Amygdala (tissue), 56 donors: ENCODE data around the gene TSPAN2.

Source experiments
- DNase-seq, 56 donors: peaks; one replicate each; lab custom pipeline; 2025; lab: John Stamatoyannopoulos, UW

Gene TSPAN2

DNA sequence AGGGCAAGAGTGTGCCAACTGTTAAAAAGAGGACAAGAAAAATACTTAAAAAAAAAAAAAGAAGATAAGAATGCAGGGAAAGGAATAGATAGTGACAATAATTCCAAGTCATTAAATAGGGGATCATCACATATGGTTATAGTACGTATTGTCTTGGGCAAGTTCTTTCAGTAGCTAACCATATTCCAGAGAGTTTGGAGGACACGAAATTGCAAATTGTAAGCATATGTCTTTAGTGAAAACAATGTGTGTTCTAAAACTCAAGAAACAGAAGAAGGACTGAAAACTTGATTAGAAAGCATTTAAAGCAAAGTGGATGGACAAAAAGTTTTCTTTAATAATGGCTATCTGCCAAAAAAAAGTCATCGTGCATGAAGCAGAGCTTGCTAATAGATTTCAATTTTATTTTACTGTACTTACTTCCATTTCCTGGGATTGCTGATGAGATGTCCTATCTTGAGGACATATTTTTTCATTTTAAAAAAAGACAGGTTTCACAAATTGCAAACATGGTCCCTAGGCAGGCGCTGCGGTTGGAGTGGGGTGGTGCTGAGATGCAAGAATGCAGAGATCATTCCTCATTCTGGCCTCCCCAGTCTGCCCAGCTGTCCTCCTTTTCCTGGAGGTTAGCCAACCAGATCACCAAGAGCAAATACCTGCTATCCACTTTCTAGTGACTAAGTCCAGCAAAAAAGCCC is 11.9 kb downstream of the TSPAN2 start:
- no peak for DNase-seq

DNA sequence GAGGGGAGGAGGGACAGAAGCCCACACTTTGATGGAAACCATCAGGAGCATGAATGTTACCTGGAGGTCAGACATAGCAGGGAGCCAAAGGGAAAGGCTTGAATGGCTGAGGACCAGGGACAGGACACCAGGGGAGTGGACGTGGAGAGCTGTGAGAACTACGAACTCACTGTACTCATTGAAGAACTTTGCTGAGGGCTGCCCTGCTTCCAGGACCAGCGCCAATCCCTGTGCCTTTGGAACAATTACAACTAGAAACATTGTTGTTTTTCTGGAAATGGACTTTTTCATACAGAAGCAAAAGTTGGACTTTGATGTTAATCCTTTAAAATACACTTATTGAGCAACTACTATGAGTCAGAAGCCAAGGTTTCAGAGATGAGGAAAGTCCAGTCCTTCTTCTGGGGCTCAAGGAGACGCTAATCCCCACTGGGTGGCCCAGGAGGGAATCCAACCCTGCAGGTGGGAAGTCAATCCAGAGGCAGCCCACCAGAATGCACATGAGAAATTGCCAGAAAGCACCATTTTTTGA is 12.9 kb downstream of the TSPAN2 start:
- DNase-seq = no peak

DNA sequence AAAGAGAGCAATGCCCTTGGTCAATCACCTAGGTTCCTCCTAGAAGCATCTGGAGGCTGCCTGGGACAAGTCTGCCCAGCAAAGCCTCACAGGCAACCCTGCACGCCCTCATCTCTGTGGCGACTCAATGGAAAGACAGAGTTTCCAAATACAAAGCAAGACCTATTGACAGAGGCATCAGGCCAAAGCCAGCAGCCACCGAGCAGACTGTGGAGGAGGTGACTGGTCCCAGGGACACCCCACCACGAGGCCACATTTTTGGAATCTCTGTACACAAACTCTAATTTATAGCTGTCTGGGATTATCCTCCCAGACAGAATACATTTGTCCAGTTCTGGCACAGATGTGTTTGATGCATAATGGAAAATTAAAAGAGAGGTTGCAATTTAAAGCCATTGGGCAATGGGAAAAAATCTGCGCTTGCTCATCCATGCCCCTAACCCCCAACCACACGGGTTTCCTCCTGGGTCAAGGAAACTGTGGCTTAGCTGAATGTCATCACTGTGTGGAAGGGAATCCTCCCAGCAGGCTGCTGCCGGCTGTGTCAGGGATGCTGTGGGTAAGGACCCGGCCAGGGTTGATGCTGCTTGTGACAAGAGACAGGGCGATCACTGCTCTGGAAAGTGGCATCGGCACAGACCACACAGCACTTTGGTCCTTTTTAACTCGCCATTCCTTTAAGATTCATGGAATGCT is 14.3 kb downstream of the TSPAN2 start:
- DNase-seq = no peak

DNA sequence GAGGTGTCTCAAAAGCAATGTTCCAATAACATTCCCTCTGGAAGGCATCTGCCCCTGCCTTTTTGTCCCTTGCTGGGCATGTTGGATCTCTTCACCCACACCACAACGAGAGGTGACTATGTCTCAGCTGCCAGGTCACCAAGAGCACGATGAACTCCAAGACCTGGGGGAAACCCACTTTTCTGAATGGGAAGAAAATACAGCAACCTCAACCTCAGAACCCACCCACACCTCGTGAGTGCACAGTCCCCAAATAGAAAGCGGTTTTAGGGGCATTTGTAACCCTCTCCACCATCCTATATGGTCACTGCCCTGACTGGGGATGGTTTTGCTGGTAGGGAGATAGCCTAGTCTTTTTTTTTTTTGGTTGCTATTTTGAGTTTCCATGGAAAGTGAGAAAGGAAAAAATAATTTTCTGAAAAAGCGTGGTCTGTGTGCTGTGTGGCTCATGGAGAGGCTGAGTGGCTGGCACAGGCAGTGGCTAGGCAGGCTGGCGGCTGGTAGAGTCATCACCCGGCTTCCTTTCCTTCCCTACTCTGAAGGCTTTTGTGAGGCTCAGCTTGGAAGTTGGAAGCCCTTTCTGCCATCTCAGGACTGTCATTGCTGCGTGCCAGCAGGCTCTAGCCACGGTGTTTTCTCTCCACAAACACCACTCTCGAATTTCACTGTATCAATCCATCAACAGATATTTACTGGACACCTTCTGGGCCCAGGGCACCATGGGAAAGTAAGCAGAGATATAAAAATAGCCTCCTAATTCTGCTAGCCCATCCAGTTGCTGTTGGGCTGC is 15.8 kb downstream of the TSPAN2 start:
- no peak for DNase-seq

DNA sequence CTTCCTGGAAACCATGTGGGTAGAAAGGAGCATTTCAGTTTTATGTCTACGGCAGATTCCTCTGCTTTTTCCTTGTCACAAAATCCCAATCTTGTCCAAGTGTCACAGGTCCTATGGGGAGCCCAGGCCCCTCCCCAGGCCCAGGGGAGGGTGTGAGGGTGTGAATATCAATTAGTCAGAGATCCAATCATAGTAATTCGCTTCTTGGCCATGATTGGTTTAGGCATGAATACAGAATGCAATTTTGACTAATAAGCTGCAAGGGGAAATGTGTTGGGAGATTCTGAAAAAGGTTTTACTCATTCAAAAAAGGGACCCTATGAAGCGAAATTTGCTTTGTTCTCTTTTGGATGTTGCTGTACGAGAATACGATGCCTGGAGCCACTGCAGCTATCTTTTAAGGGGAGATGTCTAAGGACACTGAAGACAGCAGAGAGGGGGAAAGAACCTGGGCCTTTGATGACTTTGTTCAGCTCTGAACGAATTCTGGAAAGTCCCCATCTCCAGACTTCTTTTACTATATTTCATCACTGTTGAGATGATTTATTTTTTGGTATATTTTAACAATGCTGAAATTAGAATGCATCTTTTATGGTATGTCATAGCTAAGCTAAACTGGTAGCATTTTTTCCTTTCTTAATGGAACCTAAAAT is 18.2 kb downstream of the TSPAN2 start:
- DNase-seq = no peak

DNA sequence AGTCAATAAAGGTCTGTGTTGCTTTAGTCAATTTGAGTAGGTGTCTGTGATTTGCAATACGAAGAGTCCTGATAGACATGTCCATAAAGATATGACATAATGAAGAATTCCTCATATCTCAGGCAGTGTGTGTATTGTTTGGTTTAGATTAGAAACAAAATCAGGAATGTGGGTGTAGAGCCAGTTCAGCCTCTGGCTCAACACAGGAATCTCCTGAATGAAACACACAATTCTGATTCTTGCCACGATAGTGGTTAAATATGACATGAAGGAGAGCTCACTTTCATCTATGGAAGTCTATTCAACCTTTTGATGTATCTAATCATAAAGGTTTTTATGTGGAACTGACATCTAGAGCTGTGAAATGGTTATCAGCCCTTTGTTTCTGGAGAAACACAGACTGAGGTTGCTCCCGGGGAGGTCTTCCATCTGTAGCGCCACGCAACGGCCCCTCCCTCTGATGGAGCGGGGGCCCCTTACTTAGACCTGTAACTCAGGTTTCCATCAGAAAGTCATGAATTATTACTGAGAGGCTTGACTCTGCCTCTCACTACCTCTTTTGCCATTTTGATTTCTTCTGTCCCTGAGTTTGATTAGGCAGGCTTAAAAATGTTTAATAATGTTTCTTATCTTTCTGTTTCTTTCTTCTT is 19.5 kb downstream of the TSPAN2 start:
- DNase-seq = no peak

DNA sequence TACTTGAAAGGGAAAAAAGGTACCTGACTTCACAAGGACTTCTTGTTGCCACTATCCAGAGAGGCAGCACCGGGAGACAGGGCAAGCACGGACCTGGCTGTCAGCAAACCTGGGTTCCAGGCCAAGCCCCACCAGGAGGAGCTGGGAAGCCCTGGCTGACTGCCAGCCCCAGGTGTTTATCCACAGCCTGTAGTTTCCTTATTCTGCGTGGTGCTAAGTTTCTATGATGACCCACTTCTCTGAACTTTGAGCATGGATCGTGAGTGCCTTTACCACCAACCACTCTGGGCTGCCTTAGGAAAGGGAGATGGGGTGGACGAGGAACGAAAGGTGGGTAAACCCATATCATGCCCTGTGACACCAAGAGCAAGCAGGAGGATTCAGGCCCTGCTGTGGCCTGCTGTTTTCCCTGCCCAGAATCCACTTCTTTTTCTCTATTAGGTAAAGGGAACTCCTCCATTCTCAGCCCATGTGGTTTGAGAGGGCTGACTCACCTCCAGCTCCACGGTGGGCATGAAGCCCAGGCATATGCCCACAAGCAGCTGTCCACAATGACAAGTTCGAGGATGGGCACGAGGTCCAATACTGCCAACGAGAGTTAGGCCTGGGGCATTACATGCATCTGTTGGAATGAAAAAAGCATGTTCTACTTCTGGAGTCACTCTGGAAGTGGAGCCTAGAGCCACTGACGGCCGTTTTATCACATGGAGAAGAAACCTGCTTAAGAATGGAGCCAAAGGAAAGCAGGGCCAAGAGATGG is 20.3 kb downstream of the TSPAN2 start:
- no peak for DNase-seq

DNA sequence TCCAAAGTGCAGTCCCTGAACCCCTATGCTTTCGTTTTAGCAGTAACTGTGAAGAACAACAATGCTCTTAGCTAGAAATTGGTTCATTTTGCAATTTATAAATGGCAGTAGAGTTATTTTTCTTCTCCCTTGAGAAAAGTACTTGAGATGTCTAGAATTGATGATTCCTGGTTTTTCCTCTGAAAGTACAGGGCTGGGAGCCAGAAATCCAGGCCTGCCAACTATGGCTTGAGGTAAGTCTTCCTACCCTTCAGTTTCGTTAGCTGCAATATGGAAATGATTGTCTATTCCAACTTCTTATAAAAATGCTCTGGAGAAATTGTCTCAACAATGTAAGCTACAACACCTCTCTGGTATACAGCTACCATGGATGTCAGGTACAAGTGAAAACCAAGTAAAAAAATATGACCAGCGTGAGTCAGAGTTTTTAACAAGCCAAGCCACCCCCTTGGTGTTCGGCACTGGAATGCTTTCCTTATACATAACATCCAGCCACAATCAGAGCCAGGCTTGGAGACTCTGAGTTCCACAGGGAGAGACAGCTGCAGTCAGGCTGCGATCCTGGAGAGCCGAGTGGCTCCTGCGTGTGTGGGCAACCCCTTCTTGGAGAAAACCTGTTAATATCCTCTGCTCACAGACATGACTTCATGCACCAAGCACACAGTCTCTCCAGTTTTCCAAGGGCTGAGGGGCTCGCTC is 22.0 kb downstream of the TSPAN2 start:
- DNase-seq = no peak

DNA sequence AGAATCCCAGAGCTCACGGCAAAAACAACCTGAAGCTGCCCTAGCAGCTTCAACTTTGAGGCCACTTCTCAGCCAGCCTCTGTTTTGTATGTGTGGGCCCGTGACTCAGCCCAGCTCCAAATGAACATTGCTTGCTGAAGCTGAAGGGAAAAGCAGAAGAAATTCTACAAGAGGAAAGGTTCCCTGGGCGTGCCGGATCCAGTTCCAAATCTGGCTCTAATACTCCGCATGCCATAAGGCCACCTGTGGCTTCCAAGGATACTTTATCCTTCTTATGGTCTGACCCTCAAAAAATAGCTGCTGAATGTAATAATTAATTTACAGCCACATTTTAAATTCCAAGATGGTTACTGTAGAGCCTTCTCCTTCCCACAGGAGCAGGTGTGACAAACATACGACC is 24.3 kb downstream of the TSPAN2 start:
- no peak for DNase-seq

DNA sequence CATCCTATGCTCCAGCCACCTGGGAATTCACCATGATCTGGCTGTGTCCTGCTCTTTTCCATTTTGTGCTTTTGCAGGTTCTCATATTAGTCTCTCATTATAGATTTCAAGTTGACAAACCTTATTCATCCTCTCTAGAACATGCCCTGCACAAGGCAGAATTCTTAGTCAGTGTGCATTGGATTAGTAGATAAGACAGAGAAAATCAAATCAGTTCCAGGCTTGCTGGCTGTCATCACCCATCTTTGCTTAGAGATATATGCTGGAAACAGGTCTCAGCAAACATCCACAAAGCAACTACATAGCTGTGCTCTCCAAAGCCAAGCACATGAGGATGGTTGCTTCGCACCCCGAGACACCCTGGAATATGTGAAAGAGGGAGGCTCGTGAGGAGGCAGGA is 24.8 kb downstream of the TSPAN2 start:
- no peak for DNase-seq

DNA sequence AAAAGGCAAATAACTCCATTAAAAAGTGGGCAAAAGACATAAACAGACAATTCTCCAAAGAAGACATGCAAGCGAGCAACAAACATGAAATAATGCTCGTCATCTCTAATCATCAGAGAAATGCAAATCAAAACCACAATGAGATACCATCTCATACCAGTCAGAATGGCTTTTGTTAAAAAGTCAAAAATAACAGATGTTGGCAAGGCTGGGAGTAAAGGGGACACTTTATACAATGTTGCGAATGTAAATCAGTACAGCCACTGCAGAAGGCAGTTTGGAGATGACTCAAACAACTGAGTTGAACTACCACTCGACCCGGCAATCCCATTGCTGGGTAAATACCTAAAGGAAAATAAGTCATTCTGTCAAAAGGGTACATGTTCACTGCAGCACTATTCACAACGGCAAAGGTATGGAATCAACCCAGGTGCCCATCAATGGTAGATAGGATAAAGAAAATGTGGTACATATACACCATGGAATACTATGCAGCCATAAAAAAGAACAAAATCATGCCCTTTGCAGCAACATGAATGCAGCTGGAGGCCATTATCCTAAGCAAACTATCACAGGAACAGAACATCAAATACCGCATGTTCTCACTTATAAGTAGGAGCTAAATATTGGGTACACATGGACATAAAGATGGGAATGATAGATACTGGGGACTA is 25.9 kb downstream of the TSPAN2 start:
- DNase-seq = no peak

DNA sequence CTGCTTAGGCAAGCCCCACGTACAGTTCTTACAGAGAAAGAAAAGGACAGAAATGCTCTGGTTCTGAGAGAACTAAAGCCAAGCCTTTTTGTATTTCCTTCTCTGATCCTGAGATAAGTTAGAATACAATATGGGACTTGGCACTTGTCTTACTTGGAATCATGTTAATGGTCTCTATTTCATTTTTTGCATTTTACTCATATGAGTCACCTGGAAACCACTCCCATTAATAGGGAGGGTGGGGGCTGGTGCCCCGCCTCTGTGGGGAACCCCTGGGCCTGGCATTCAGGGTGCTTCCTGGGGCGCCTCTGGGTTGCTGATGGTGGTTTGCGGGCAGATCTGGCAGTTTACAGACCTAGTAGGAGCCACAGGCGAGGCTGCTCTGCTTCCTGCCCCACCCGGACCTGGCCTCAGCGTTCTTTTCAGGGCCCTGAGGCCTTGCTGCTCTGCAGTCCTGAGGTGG is 26.7 kb downstream of the TSPAN2 start:
- no peak for DNase-seq

DNA sequence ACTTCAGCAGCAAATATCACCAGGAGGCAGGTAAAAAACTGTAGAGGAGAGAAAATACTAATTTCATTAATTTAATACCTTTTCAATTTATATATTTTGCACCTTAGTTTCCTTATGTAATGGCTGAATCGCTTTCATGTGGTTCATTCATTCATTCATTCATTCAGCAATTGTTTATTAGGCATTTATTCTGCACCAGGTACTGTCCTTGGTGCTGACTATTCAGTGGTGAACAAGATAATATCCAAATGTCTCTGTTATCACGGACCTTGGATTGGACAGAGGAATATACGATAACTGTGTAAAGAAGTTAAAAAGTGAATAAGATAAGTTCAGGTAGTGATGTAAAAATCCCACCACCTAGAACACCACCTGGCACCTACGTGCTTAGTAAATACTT is 28.8 kb downstream of the TSPAN2 start:
- DNase-seq = no peak

DNA sequence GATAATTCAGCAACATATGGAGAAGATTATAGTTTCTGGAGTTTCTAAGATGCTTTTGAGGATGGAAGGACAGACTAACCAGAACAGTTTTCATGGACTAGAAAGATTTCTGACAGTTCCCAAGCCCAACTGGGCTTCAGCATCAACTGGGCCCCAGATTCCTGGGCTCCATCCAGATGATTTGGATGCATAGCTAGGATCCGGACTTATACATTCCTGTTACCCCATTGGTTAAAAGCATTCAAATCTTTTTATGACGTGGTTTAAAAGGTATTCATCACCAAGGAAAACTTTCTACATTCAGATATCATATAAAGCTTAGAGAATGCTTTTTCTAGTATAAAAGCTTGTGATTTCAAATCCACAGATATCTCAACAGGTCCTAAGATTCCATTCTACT is 30.0 kb downstream of the TSPAN2 start:
- no peak for DNase-seq

DNA sequence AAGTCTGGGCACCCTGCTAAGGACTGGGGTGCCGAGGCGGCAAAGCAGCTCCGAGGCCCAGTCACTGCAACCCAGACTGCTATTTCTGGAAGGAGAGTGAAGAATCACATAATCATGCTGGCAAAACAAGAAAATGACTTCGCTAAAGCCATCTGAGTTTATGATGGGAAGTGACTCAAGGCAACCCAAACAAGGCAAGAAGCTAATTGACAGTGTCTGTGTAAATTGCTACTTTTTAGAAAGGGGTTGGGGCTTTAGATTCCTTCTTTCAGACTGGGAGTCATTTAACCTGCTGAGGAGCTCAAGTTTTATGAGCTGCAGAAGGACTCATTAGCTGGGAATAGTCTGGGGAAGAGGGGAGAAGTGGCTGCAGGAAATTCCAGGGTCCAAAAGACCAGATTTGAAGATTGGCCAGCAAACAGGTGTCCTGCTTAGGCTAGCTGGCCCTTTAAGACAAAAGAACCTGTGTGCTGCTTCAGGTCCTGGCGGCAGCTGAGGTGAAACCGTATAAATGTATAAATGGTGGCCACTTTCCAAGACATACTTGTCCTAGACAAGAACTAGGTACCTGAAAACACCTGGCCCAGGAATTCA is 31.5 kb downstream of the TSPAN2 start:
- no peak for DNase-seq

DNA sequence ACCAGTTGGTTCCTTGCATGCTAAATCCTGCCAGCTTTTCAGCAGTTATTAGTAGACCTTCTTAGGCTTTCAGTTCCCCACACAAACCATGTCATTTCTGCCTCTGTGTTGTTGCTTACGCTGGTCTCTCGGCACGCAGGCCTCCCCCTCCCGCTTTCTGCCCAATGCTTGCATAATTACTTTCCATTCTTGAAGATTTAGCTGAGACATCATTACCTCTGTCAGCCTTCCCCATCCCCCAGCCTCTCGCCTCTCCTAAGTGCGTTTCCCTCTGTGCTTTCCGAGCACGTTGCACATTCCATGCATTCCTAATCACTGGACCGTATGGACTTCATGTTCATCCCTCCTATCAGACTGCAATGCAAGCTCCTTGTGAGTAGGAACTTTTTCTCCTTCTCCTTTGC is 32.9 kb downstream of the TSPAN2 start:
- peak in 2 of 56 donors; percentile 7 to 17 for DNase-seq

DNA sequence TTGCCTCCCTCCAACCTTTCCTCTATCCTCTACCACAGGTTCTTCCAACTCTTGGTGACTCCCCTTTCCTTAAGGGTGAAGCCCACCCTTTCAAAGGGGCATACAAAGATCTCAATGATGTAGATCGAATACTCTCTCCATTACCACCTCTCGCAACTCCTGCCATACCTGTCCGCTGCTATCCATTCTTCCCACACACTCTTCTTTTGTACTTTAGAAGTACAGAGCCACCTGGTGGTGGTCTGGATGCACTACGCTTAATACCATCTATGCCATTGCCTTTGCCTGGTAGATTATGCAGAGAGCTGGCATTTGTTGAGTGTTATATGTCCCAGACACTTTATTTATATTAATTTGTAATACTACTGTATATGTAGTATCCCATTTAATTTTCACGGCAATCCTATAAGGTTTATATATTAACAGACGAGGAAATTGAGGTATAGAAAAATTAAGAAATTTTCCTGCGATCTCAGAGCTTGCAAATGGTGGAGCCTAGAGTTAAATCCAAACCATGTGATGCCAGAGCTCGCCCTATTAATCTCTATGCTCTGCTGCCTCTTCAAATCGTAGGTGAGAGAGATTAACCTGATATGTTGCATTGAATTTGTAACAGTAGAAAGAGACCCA is 36.7 kb downstream of the TSPAN2 start:
- DNase-seq = peak in 7 of 56 donors; percentile 2 to 65 (median 15)
